ENCODE results near the gene CIAO2A.
"Not testable (repeated sequence)": the region's sequence is repeated elsewhere in the genome, so short reads cannot be mapped to it uniquely, and the experiment has no call there.

The CIAO2A gene

DNA sequence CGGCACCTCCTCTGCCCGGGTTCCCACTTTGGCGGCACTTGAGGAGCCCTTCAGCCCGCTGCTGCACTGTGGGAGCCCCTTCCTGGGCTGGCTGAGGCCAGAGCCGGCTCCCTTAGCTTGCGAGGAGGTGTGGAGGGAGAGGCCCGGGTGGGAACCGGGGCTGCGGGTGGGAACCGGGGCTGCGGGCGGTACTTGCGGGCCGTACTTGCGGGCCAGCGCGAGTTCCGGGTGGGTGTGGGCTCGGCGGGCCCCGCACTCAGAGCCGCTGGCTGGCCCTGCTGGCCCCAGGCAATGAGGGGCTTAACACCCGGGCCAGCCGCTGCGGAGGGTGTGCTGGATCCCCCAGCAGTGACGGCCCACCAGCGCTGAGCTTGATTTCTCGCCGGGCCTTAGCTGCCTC lies 32.9 kb downstream of the CIAO2A start:
- in situ Hi-C loops (cut with HindIII; ENCODE audit: low pct_ligation_motif_present, low sequenced_read_pairs) = no loop called here

DNA sequence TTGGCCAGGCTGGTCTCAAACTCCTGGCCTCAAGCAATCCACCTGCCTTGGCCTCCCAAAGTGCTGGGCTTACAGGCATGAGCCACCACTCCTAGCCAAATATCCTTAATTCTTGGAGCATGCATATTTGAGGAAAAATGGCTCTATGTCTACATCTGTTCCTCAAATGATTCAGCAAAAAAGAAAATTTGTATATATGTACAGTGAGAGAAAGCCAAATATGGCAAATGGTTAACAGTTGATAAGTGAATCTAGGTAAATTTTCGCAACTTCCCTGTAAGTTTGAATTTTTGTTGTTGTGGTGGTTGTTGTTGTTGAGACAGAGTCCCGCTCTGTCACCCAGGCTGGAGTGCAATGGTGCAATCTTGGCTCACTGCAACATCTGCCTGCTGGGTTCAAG lies 34.5 kb downstream of the CIAO2A start:
- DNase-seq; in situ Hi-C loops (cut with HindIII; ENCODE audit: low pct_ligation_motif_present, low sequenced_read_pairs); H3K27ac ChIP-seq; H3K27me3 ChIP-seq (replicated peaks); H3K4me3 ChIP-seq (ENCODE audit: low read depth, low read length); H3K36me3 ChIP-seq (replicated peaks): not testable (repeated sequence)

More for the DNA sequence above, 32.9 kb downstream of the CIAO2A start:
- no peak for DNase-seq
- Histone ChIP-seq H3K27ac (no peak overlapping the region), H3K27me3 (replicated peaks) (no peaks in the 10 kb centered on the region), H3K4me3 (ENCODE audit: low read depth, low read length) (no peak overlapping the region), H3K36me3 (replicated peaks) (no peaks in the 10 kb centered on the region)
- TF ChIP-seq, protein P1, sequence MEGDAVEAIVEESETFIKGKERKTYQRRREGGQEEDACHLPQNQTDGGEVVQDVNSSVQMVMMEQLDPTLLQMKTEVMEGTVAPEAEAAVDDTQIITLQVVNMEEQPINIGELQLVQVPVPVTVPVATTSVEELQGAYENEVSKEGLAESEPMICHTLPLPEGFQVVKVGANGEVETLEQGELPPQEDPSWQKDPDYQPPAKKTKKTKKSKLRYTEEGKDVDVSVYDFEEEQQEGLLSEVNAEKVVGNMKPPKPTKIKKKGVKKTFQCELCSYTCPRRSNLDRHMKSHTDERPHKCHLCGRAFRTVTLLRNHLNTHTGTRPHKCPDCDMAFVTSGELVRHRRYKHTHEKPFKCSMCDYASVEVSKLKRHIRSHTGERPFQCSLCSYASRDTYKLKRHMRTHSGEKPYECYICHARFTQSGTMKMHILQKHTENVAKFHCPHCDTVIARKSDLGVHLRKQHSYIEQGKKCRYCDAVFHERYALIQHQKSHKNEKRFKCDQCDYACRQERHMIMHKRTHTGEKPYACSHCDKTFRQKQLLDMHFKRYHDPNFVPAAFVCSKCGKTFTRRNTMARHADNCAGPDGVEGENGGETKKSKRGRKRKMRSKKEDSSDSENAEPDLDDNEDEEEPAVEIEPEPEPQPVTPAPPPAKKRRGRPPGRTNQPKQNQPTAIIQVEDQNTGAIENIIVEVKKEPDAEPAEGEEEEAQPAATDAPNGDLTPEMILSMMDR (IDR thresholded peaks at IDR 0.05; ENCODE audit: low read depth, low read length, missing control alignments) = no peak

DNA sequence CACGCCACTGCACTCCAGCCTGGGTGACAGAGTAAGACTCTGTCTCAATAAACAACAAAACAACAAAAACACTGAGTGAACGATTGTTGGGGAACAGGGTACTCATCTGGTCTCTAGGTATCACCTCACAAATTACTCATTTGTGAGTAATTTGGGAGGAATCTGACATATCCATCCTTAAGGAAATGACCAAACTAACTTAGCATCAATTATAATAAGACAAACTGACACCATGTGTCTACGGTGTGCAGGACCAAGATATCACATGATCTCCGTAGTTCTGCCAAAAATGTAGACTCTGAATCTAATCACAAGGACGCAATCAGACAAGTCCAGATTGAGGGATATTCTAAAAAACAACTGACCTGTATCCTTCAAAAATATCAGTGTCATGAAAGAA lies 35.4 kb downstream of the CIAO2A start:
- DNase-seq = no peak
- no peaks in the 10 kb centered on the region for H3K27me3 ChIP-seq (replicated peaks)
- H3K27ac ChIP-seq = no peak overlapping the region
- in situ Hi-C loops (cut with HindIII; ENCODE audit: low pct_ligation_motif_present, low sequenced_read_pairs) = no loop called here
- TF ChIP-seq, protein P1 (IDR thresholded peaks at IDR 0.05; ENCODE audit: low read depth, low read length, missing control alignments) = no peak
- H3K4me3 ChIP-seq (ENCODE audit: low read depth, low read length) = no peak overlapping the region
- no peaks in the 10 kb centered on the region for H3K36me3 ChIP-seq (replicated peaks)

DNA sequence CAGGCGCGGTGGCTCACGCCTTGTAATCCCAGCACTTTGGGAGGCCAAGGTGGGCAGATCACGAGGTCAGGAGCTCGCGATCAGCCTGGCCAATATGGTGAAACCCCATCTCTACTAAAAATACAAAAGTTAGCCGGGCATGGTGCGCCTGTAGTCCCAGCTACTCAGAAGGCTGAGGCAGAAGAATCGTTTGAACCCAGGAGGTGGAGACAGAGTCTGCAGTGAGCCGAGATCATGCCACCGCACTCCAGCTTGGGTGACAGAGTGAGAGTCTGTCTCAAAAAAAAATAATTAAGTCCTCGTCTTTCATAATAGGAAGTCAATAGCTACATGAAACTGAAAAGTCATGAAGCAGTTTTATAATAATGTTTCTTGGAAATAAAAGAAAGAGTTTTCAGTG lies 40.0 kb downstream of the CIAO2A start:
- H3K27me3 ChIP-seq (replicated peaks); in situ Hi-C loops (cut with HindIII; ENCODE audit: low pct_ligation_motif_present, low sequenced_read_pairs); H3K36me3 ChIP-seq (replicated peaks); DNase-seq; H3K27ac ChIP-seq; H3K4me3 ChIP-seq (ENCODE audit: low read depth, low read length): not testable (repeated sequence)

DNA sequence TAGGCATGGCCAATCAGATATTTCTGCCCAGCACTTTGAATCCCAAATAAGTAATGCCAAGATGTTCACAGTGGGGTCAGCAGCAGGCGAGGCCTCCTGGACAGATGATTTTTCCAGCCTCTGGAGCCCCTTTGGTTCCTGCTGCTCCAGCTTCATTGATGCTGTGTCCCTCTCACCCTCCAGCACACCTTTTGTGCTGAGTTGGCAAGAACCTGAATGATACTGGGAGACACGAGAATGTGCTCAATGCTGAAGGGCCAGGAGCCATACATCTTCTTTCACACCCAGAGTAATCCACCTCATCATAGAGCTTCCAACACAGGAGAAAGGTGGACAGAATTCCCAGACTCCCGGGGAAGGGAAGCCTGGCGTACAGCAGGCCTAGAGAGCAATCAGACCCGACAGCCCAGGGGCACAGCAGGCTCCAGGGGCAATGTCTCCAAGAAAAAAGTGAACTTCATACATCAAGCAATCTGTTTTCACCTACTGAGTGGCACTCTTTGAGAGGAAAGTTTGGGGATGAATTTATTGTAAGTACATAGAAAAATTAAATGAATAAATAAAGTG lies 40.6 kb downstream of the CIAO2A start:
- no peaks in the 10 kb centered on the region for H3K36me3 ChIP-seq (replicated peaks)
- H3K4me3 ChIP-seq (ENCODE audit: low read depth, low read length) = no peak overlapping the region
- no peak for DNase-seq
- H3K27ac ChIP-seq = no peak overlapping the region
- in situ Hi-C loops (cut with HindIII; ENCODE audit: low pct_ligation_motif_present, low sequenced_read_pairs) = no loop called here
- H3K27me3 ChIP-seq (replicated peaks) = no peaks in the 10 kb centered on the region
- TF ChIP-seq, protein P1 (IDR thresholded peaks at IDR 0.05; ENCODE audit: low read depth, low read length, missing control alignments) = no peak

DNA sequence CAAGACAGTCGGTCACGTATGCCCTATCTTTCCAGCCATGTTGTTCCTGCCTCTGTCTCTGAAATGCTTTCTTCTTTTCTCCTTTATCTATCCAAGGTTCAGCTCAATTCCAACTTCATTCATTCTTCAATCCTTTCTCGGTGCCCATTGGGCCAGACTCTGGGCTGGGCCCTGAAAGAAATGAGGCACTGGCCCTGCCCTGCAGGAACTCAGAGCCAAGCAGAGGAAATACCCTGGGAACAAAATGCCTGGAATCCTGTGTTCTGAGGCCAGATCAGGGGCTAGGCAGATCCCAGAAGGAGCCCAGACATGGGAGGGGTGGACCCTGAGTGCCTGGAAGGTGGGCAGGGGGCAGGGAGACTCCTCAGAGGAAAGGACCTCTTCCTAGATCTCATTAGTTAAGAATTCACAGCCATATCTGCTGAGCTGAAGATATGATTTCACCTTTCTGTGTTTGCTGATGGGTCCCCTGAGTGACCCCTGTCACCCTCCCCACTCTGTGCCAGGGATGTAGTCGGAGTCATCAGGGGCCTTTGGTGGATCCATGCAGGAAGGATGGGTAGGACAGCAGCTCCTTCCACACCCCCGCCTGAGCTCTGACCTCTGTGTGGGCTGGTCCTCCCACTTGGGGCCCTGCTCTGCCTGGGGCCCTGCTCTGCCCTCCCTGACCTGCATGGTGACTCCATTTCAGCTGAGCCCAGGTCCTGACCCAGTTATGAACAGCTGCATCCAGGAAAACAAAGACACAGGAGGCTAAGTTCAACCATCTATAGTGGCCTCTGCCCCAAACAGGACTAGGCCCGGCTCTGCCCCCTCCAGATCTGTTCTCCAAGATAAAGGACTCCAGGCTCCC lies 42.0 kb downstream of the CIAO2A start:
- DNase-seq = no peak
- Histone ChIP-seq H3K4me3 (ENCODE audit: low read depth, low read length) (no peak overlapping the region), H3K27me3 (replicated peaks) (no peaks in the 10 kb centered on the region), H3K27ac (no peak overlapping the region), H3K36me3 (replicated peaks) (no peaks in the 10 kb centered on the region)
- in situ Hi-C loops (cut with HindIII; ENCODE audit: low pct_ligation_motif_present, low sequenced_read_pairs) = no loop called here
- TF ChIP-seq, protein P1 (IDR thresholded peaks at IDR 0.05; ENCODE audit: low read depth, low read length, missing control alignments) = no peak

DNA sequence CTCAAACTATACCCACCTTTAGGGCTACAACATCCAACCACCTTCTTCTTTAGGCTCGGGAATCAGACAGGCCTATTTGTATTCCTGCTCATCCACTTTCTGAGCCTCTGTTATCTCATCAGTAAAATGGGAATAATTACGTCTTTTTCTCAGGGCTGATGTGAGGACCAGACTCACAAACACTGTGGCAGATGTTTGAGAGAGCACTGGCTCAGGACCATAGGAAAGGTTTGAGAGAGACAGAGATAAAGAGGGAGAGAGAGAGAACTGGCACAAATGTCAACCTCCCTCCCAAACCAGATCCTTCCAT lies 42.6 kb downstream of the CIAO2A start:
- H3K27ac ChIP-seq = no peak overlapping the region
- no peaks in the 10 kb centered on the region for H3K27me3 ChIP-seq (replicated peaks)
- TF ChIP-seq, protein P1 (IDR thresholded peaks at IDR 0.05; ENCODE audit: low read depth, low read length, missing control alignments) = no peak
- H3K36me3 ChIP-seq (replicated peaks) = no peaks in the 10 kb centered on the region
- no peak overlapping the region for H3K4me3 ChIP-seq (ENCODE audit: low read depth, low read length)
- no peak for DNase-seq
- in situ Hi-C loops (cut with HindIII; ENCODE audit: low pct_ligation_motif_present, low sequenced_read_pairs) = no loop called here
